ENCODE data around the gene PTGDR.

The PTGDR gene

GRCh38 chr14:52267501-52268278, at the start of gene PTGDR:
TSS of gene PTGDR (plus strand) at chr14:52267698. CDS start at chr14:52267815, 117 bp downstream.
- DNase-seq (ENCODE audit: low read depth) = no peak

- DNase-seq (ENCODE audit: low read depth) = no peak
Measured at GRCh38 chr14:52219488-52220084, 47.9 kb upstream of the PTGDR start.

GRCh38 chr14:52220924-52221811, 46.3 kb upstream of the PTGDR start:
- DNase-seq (ENCODE audit: low read depth) = no peak

- DNase-seq (ENCODE audit: low read depth) = no peak
Measured at GRCh38 chr14:52222901-52223300, 44.6 kb upstream of the PTGDR start.

GRCh38 chr14:52227619-52228222, 39.8 kb upstream of the PTGDR start:
- no peak for DNase-seq (ENCODE audit: low read depth)

- DNase-seq (ENCODE audit: low read depth) = no peak
Measured at GRCh38 chr14:52233693-52234092, 33.8 kb upstream of the PTGDR start.

- DNase-seq (ENCODE audit: low read depth) = no peak
Measured at GRCh38 chr14:52235434-52235833, 32.1 kb upstream of the PTGDR start.

- no peak for DNase-seq (ENCODE audit: low read depth)
Measured at GRCh38 chr14:52235866-52236510, 31.5 kb upstream of the PTGDR start.

- no peak for DNase-seq (ENCODE audit: low read depth)
Measured at GRCh38 chr14:52238682-52239081, 28.8 kb upstream of the PTGDR start.

GRCh38 chr14:52240623-52241022, 26.9 kb upstream of the PTGDR start:
- no peak for DNase-seq (ENCODE audit: low read depth)

GRCh38 chr14:52241087-52241793, 26.3 kb upstream of the PTGDR start:
- DNase-seq (ENCODE audit: low read depth) = no peak

- DNase-seq (ENCODE audit: low read depth) = no peak
Measured at GRCh38 chr14:52244328-52244727, 23.2 kb upstream of the PTGDR start.

- DNase-seq (ENCODE audit: low read depth) = no peak
Measured at GRCh38 chr14:52244997-52245396, 22.5 kb upstream of the PTGDR start.

- no peak for DNase-seq (ENCODE audit: low read depth)
Measured at GRCh38 chr14:52248057-52248456, 19.4 kb upstream of the PTGDR start.

GRCh38 chr14:52251724-52252123, 15.8 kb upstream of the PTGDR start:
- no peak for DNase-seq (ENCODE audit: low read depth)

GRCh38 chr14:52253503-52253902, 14.0 kb upstream of the PTGDR start:
- DNase-seq (ENCODE audit: low read depth) = no peak

- no peak for DNase-seq (ENCODE audit: low read depth)
Measured at GRCh38 chr14:52254086-52254485, 13.4 kb upstream of the PTGDR start.

GRCh38 chr14:52258783-52259182, 8.7 kb upstream of the PTGDR start:
- DNase-seq (ENCODE audit: low read depth) = no peak

GRCh38 chr14:52259434-52259833, 8.1 kb upstream of the PTGDR start:
- no peak for DNase-seq (ENCODE audit: low read depth)

GRCh38 chr14:52262600-52262999, 4.9 kb upstream of the PTGDR start:
- no peak for DNase-seq (ENCODE audit: low read depth)

- no peak for DNase-seq (ENCODE audit: low read depth)
Measured at GRCh38 chr14:52263190-52263589, 4.3 kb upstream of the PTGDR start.
